ENCODE measurements around the gene NEB. TPM values are rescaled to one million over a fixed set of nuclear protein-coding genes. Genes with fewer than 3 reads are reported as not detected.
A peak's percentile ranks its signal among the peaks of the same experiment; 100 is the strongest.

NEB gene
- total and polyA plus RNA-seq, 2 of the 13 experiments (the other 11 are each of a cell fraction or from before 2014, with no cell fraction given) = 0.21 to 0.24 TPM

DNA sequence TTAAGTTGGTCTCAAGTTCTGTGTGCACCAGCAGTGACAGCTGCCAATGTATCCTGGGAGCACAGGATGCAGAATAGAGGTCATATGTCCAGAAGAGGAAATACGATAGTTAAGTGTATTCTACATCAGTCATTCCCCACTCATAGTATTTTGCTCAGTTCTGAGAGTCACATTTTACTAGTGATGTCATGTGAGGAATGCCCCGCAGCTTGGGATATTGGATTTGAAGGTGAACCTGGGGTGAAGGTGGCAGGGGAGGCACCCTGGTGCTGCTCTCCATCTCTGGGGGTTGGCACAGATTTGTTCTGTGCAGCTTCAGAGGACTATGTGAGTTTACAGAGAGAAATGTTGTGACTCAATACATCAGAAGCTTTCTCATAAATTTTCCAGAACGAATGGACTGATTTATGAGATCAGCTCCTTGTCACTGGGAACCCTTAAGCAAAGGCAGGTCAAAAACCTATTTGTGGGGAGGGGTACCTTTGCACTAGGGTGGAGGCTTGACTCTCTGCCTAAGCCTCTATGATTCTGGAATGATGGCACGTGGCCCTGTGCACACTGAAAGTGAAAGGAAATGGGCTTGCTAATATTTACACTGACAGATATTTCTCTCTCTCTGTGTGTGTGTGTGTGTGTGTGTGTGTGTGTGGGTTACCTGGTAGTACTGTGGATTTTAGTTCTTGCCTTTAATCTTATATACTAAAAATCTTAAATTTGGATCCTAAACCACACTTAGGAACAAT lies 95.9 kb downstream of the NEB start (continued):
- TF ChIP-seq POLR2AphosphoS2 (IDR thresholded peaks at IDR 0.05; ENCODE audit: low read depth, low read length) (no peak), WIZ (CRISPR knock-in tag; IDR thresholded peaks at IDR 0.05) (no peak), SMAD3 (CRISPR knock-in tag; IDR thresholded peaks at IDR 0.05) (no peak), ZNF24 (IDR thresholded peaks at IDR 0.05) (no peak), SRSF4 (IDR thresholded peaks at IDR 0.05; ENCODE audit: low read depth, low read length, poor library complexity, severe bottlenecking) (no peak), TOPORS (CRISPR knock-in tag; IDR thresholded peaks at IDR 0.05) (no peak), ZNF446 (CRISPR knock-in tag; IDR thresholded peaks at IDR 0.05) (no peak), ZMYM4 (CRISPR knock-in tag; IDR thresholded peaks at IDR 0.05) (peak; percentile 87), CREM (IDR thresholded peaks at IDR 0.05) (0 out of 2 replicates have a peak, but pooled peaks have one; percentile 29), CREM (CRISPR knock-in tag; IDR thresholded peaks at IDR 0.05) (no peak), MEF2D (CRISPR knock-in tag; IDR thresholded peaks at IDR 0.05) (0 out of 2 replicates have a peak, but pooled peaks have one; percentile 41), SIX4 (CRISPR knock-in tag; IDR thresholded peaks at IDR 0.05) (no peak), GATAD2A (CRISPR knock-in tag; IDR thresholded peaks at IDR 0.05) (peak; percentile 66), IKZF1 (IDR thresholded peaks at IDR 0.05) (no peak), TARDBP (CRISPR knock-in tag; IDR thresholded peaks at IDR 0.05) (peak; percentile 67)
- TF ChIP-seq, protein P1, sequence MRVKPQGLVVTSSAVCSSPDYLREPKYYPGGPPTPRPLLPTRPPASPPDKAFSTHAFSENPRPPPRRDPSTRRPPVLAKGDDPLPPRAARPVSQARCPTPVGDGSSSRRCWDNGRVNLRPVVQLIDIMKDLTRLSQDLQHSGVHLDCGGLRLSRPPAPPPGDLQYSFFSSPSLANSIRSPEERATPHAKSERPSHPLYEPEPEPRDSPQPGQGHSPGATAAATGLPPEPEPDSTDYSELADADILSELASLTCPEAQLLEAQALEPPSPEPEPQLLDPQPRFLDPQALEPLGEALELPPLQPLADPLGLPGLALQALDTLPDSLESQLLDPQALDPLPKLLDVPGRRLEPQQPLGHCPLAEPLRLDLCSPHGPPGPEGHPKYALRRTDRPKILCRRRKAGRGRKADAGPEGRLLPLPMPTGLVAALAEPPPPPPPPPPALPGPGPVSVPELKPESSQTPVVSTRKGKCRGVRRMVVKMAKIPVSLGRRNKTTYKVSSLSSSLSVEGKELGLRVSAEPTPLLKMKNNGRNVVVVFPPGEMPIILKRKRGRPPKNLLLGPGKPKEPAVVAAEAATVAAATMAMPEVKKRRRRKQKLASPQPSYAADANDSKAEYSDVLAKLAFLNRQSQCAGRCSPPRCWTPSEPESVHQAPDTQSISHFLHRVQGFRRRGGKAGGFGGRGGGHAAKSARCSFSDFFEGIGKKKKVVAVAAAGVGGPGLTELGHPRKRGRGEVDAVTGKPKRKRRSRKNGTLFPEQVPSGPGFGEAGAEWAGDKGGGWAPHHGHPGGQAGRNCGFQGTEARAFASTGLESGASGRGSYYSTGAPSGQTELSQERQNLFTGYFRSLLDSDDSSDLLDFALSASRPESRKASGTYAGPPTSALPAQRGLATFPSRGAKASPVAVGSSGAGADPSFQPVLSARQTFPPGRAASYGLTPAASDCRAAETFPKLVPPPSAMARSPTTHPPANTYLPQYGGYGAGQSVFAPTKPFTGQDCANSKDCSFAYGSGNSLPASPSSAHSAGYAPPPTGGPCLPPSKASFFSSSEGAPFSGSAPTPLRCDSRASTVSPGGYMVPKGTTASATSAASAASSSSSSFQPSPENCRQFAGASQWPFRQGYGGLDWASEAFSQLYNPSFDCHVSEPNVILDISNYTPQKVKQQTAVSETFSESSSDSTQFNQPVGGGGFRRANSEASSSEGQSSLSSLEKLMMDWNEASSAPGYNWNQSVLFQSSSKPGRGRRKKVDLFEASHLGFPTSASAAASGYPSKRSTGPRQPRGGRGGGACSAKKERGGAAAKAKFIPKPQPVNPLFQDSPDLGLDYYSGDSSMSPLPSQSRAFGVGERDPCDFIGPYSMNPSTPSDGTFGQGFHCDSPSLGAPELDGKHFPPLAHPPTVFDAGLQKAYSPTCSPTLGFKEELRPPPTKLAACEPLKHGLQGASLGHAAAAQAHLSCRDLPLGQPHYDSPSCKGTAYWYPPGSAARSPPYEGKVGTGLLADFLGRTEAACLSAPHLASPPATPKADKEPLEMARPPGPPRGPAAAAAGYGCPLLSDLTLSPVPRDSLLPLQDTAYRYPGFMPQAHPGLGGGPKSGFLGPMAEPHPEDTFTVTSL (CRISPR knock-in tag; IDR thresholded peaks at IDR 0.05; ENCODE audit: borderline replicate concordance) = peak; percentile 74; the same call in 1 of the 2 replicates
- TF ChIP-seq, protein P2, sequence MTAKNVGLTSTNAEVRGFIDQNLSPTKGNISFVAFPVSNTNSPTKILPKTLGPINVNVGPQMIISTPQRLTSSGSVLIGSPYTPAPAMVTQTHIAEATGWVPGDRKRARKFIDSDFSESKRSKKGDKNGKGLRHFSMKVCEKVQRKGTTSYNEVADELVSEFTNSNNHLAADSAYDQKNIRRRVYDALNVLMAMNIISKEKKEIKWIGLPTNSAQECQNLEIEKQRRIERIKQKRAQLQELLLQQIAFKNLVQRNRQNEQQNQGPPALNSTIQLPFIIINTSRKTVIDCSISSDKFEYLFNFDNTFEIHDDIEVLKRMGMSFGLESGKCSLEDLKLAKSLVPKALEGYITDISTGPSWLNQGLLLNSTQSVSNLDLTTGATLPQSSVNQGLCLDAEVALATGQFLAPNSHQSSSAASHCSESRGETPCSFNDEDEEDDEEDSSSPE (CRISPR knock-in tag; IDR thresholded peaks at IDR 0.05) = no peak
- TF ChIP-seq, protein P3, sequence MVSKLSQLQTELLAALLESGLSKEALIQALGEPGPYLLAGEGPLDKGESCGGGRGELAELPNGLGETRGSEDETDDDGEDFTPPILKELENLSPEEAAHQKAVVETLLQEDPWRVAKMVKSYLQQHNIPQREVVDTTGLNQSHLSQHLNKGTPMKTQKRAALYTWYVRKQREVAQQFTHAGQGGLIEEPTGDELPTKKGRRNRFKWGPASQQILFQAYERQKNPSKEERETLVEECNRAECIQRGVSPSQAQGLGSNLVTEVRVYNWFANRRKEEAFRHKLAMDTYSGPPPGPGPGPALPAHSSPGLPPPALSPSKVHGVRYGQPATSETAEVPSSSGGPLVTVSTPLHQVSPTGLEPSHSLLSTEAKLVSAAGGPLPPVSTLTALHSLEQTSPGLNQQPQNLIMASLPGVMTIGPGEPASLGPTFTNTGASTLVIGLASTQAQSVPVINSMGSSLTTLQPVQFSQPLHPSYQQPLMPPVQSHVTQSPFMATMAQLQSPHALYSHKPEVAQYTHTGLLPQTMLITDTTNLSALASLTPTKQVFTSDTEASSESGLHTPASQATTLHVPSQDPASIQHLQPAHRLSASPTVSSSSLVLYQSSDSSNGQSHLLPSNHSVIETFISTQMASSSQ (IDR thresholded peaks at IDR 0.05; ENCODE audit: low read depth) = no peak
- TF ChIP-seq, protein P3 (CRISPR knock-in tag; IDR thresholded peaks at IDR 0.05; ENCODE audit: borderline replicate concordance) = no peak
